ENCODE results near the gene TNRC6A. TPM values are rescaled to one million over a fixed set of nuclear protein-coding genes. Genes with fewer than 3 reads are reported as not detected.

TNRC6A gene
- total and polyA plus RNA-seq, 9 of the 15 experiments (the other 6 are each of a cell fraction or from before 2014, with no cell fraction given) = 3.4 to 32.1 (median 26.6) TPM

DNA sequence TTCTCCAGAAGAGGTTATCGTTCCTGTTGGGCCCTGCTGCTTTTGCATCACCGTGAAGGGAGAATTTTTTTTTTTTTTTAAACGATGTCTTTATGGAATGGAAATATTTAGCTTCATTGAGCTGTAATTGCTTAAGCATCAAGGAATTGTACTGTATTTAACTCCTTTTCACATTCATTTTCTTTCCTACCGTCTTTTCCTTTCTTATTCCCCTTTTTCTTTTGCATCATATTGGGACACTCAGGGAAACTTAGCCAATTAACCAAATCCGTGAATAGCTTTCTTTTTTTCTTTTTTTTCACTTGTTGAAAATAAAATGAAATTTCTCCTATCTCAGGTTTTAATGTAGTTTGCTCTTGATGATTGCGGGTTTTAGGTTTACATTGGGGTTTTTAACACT is 1.5 kb downstream of the TNRC6A start:
- H3K27ac ChIP-seq (ENCODE audit: extremely low read depth, low read depth, low read length) = no peak overlapping the region
- FAIRE-seq (no peak), DNase-seq (ENCODE audit: extremely low read depth in 1 of 4, low spot score in 3 of 4) (no peak), ATAC-seq (no peak)
- H3K4me1 ChIP-seq (replicated peaks in 1 of 2; ENCODE audit: control insufficient read depth in 2 of 2, insufficient read depth in 2 of 2, low read length in 2 of 2) = peaks cover 0 to 12% of the 10 kb centered on the region in 2 experiments; a peak in 3 of 5 replicates
- H3K27me3 ChIP-seq (ENCODE audit: control insufficient read depth in 2 of 2, insufficient read depth in 2 of 2, low read length in 2 of 2) = no peaks in the 10 kb centered on the region
- POLR2A ChIA-PET = interaction anchor here (0.6 to 1.7 kb wide), 7 partner anchors 8 to 27 kb away, joined by 3 to 5 read pairs (median 3); no protein-coding TSS in a partner anchor
- peak overlapping the region; percentile 85 for H3K4me2 ChIP-seq (ENCODE audit: insufficient read depth, low read length)
- H3K9ac ChIP-seq (ENCODE audit: insufficient read depth in 1 of 2, low read depth in 2 of 2, low read length in 2 of 2) = peak overlapping the region in 1 of 2 experiments; percentile 57; a peak in 2 of 4 replicates
- peaks cover 65% of the 10 kb centered on the region for H3K79me2 ChIP-seq (ENCODE audit: control insufficient read depth, insufficient read depth, low read length)
- no peaks in the 10 kb centered on the region for H3K9me3 ChIP-seq (replicated peaks; ENCODE audit: control insufficient read depth, insufficient read depth, low read depth, low read length)
- WGBS (ENCODE audit: insufficient coverage, low coverage, missing lambda C conversion rate) = 14% methylated on average over 6 of the region's 6 CpGs
- TF ChIP-seq IRF2 (CRISPR knock-in tag; IDR thresholded peaks at IDR 0.05) = no peak
- no peak for TF ChIP-seq KHSRP (IDR thresholded peaks at IDR 0.05)
- TF ChIP-seq, protein P1, sequence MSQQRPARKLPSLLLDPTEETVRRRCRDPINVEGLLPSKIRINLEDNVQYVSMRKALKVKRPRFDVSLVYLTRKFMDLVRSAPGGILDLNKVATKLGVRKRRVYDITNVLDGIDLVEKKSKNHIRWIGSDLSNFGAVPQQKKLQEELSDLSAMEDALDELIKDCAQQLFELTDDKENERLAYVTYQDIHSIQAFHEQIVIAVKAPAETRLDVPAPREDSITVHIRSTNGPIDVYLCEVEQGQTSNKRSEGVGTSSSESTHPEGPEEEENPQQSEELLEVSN (IDR thresholded peaks at IDR 0.05; ENCODE audit: borderline replicate concordance in 1 of 2, extremely low read depth in 1 of 2, insufficient read depth in 1 of 2, insufficient read length in 1 of 2, low read depth in 1 of 2, low read length in 1 of 2, poor library complexity in 1 of 2, severe bottlenecking in 1 of 2) = no peak
- TF ChIP-seq, protein P2, sequence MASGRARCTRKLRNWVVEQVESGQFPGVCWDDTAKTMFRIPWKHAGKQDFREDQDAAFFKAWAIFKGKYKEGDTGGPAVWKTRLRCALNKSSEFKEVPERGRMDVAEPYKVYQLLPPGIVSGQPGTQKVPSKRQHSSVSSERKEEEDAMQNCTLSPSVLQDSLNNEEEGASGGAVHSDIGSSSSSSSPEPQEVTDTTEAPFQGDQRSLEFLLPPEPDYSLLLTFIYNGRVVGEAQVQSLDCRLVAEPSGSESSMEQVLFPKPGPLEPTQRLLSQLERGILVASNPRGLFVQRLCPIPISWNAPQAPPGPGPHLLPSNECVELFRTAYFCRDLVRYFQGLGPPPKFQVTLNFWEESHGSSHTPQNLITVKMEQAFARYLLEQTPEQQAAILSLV (tag; IDR thresholded peaks at IDR 0.05) = no peak
- TF ChIP-seq, protein P3, sequence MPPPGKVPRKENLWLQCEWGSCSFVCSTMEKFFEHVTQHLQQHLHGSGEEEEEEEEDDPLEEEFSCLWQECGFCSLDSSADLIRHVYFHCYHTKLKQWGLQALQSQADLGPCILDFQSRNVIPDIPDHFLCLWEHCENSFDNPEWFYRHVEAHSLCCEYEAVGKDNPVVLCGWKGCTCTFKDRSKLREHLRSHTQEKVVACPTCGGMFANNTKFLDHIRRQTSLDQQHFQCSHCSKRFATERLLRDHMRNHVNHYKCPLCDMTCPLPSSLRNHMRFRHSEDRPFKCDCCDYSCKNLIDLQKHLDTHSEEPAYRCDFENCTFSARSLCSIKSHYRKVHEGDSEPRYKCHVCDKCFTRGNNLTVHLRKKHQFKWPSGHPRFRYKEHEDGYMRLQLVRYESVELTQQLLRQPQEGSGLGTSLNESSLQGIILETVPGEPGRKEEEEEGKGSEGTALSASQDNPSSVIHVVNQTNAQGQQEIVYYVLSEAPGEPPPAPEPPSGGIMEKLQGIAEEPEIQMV (tag; conservative IDR thresholded peaks at IDR 0.05; ENCODE audit: low read depth) = no peak
- no peak for TF ChIP-seq FUS (optimal IDR thresholded peaks at IDR 0.05; ENCODE audit: low read depth, low read length)
- TF ChIP-seq NFATC3 (IDR thresholded peaks at IDR 0.05) = 0 out of 2 replicates have a peak, but pooled peaks have one; percentile 48
- TF ChIP-seq, protein P4, sequence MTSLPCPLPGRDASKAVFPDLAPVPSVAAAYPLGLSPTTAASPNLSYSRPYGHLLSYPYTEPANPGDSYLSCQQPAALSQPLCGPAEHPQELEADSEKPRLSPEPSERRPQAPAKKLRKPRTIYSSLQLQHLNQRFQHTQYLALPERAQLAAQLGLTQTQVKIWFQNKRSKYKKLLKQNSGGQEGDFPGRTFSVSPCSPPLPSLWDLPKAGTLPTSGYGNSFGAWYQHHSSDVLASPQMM (CRISPR knock-in tag; IDR thresholded peaks at IDR 0.05) = no peak
- no peak for TF ChIP-seq ZNF696 (CRISPR knock-in tag; conservative IDR thresholded peaks at IDR 0.05)
- CTCF ChIA-PET (ENCODE audit: low intra/inter-chr PET ratio) = no interaction called here
- in situ Hi-C loops (cut with MboI) (no loop called here), intact Hi-C loops (cut with micrococcal nuclease) (no loop called here)
- H2AFZ ChIP-seq (ENCODE audit: low read depth, low read length) = no peak overlapping the region
- peaks cover 36% of the 10 kb centered on the region for H3K36me3 ChIP-seq (ENCODE audit: control insufficient read depth, insufficient read depth, low read length)
- H4K20me1 ChIP-seq (replicated peaks; ENCODE audit: control insufficient read depth, insufficient read depth, low read length) = no peaks in the 10 kb centered on the region
- BruUV-seq (replicated peaks) = TSS peak; percentile 50
- H3K4me3 ChIP-seq = peak overlapping the region; percentile 92
- no peaks in the 10 kb centered on the region for H3K9me1 ChIP-seq (ENCODE audit: control insufficient read depth, insufficient read depth, low read length)
